HepG2 (cell line): ENCODE measurements around the gene CACNA1I. TPM values are rescaled to one million over a fixed set of nuclear protein-coding genes. Genes with fewer than 3 reads are reported as not detected.

Experiments
- ATAC-seq: fragments of 200-7000 bp; cut with Tn5 transposase; 3 replicates; pipeline ENCODE4 v1.9.1; 2020; ENCODE audit warnings: mild to moderate bottlenecking, moderate library complexity
- BruUV-seq: library from RNA; stranded (reverse); fragments of 400-500 nt; replicated peaks from 2 replicates; lab custom pipeline; 2021; lab: Mats Ljungman, UMichigan
- CTCF ChIA-PET: fragments of 300-600 bp; formaldehyde crosslinking; extraction: SDS; loops from one replicate; lab custom pipeline; 2021; ENCODE audit warnings: low total read pairs, inconsistent platforms, low intra/inter-chr PET ratio; lab: Yijun Ruan, JAX
- POLR2A ChIA-PET: fragments of 350-600 bp; sonication (Branson Sonifier 250); formaldehyde crosslinking; loops from one replicate; lab custom pipeline; 2020; ENCODE audit warnings: antibody characterized with exemption, inconsistent platforms; lab: Yijun Ruan, JAX
- DNase-seq: peaks from one replicate; pipeline ENCODE4 v3.0.0-alpha.2; 2015; ENCODE audit warnings: low spot score
- FAIRE-seq: peaks from 3 replicates; lab custom pipeline; 2011; peaks lifted over from hg19 to GRCh38; lab: Jason Lieb, UNC
- H2AFZ ChIP-seq: one replicate; pipeline ENCODE4 v1.6.1; 2011; ENCODE audit warnings: low read length, inconsistent platforms
- H3K27ac ChIP-seq: fragments of 300-600 bp; 3 replicates; pipeline ENCODE4 v1.8.0; 2011; ENCODE audit warnings: mixed run types, mild to moderate bottlenecking, mixed read lengths, low read length, inconsistent platforms; ENCODE audit not compliant: insufficient read depth; ENCODE audit errors: extremely low read length
- H3K27me3 ChIP-seq, 2 experiments: fragments of 200-600 bp in 1 of 2; 2 replicates in 1 of 2; 3 replicates in 1 of 2; pipeline versions ENCODE4 v1.6.0 to v1.8.0; 2011; ENCODE audit warnings: low read length in 2 of 2, mild to moderate bottlenecking in 2 of 2, moderate library complexity in 2 of 2, inconsistent platforms in 1 of 2; ENCODE audit not compliant: insufficient read depth in 2 of 2, control insufficient read depth in 1 of 2
- H3K36me3 ChIP-seq, 2 experiments: fragments of 200-600 bp in 1 of 2; replicated peaks in 1 of 2; 2 replicates in 1 of 2; 3 replicates in 1 of 2; pipeline versions ENCODE4 v1.5.1 to v1.8.0; 2011; ENCODE audit warnings: low read length in 2 of 2, inconsistent platforms in 1 of 2; ENCODE audit not compliant: insufficient read depth in 2 of 2, control insufficient read depth in 1 of 2
- H3K4me1 ChIP-seq: 2 replicates; pipeline ENCODE4 v1.5.1; 2012; ENCODE audit warnings: low read length, inconsistent platforms; ENCODE audit not compliant: insufficient read depth
- H3K4me2 ChIP-seq: 2 replicates; pipeline ENCODE4 v1.6.0; 2011; ENCODE audit warnings: low read depth, low read length, inconsistent platforms
- H3K4me3 ChIP-seq, 3 experiments: fragments of 200-600 bp in 1 of 3; sonication (generic), shearing (Covaris generic) in 1 of 3; replicated peaks in 1 of 3; 2 replicates each; pipeline ENCODE4 v1.5.1; 2011 to 2016; ENCODE audit warnings: low read length in 3 of 3, inconsistent platforms in 2 of 3, low read depth in 2 of 3, mild to moderate bottlenecking in 2 of 3, control low read depth in 1 of 3, mixed read lengths in 1 of 3; ENCODE audit not compliant: insufficient read depth in 1 of 3
- H3K79me2 ChIP-seq: one replicate; pipeline ENCODE4 v1.6.1; 2011; ENCODE audit warnings: low read length, inconsistent platforms; ENCODE audit not compliant: insufficient read depth
- H3K9ac ChIP-seq: 2 replicates; pipeline ENCODE4 v1.6.0; 2011; ENCODE audit warnings: mild to moderate bottlenecking, low read depth, low read length, inconsistent platforms; ENCODE audit not compliant: insufficient read depth
- H3K9me3 ChIP-seq: 2 replicates; pipeline ENCODE4 v1.5.1; 2012; ENCODE audit warnings: mild to moderate bottlenecking, low read length
- H4K20me1 ChIP-seq: 2 replicates; pipeline ENCODE4 v1.6.0; 2011; ENCODE audit warnings: inconsistent platforms, mild to moderate bottlenecking, low read length, moderate library complexity; ENCODE audit not compliant: insufficient read depth
- FOXO1 ChIP-seq: sonication (generic); formaldehyde crosslinking; IDR thresholded peaks from 2 replicates; pipeline ENCODE4 v1.4.0; 2020; ENCODE audit warnings: missing genetic modification reagents
- HNRNPUL1 ChIP-seq: fragments of 200-400 bp; formaldehyde crosslinking; IDR thresholded peaks from 2 replicates; pipeline ENCODE4 v1.6.1; 2017; ENCODE audit warnings: low read depth, mild to moderate bottlenecking, low read length, moderate library complexity
- IRF2 ChIP-seq: IDR thresholded peaks from 2 replicates; pipeline ENCODE4 v1.6.1; 2018; ENCODE audit warnings: missing genetic modification reagents, missing compliant biosample characterization
- NCOA1 ChIP-seq: sonication (generic); formaldehyde crosslinking; IDR thresholded peaks from 2 replicates; pipeline ENCODE4 v1.9.0; 2021; ENCODE audit warnings: missing genetic modification reagents
- NFE2L2 ChIP-seq: fragments of 150-350 bp; IDR thresholded peaks from 2 replicates; pipeline ENCODE4 v1.6.1; 2014; ENCODE audit warnings: low read length
- REXO4 ChIP-seq: sonication (generic); formaldehyde crosslinking; IDR thresholded peaks from 2 replicates; pipeline ENCODE4 v1.8.0; 2022; ENCODE audit warnings: missing genetic modification reagents, mild to moderate bottlenecking, borderline replicate concordance
- SP1 ChIP-seq, 2 experiments: fragments of 450-650 bp in 1 of 2; sonication (generic) in 1 of 2; formaldehyde crosslinking in 1 of 2; IDR thresholded peaks; 2 replicates each; pipeline versions ENCODE4 v1.4.0 to v1.6.1; 2016 to 2020; ENCODE audit warnings: missing genetic modification reagents in 1 of 2
- STAT5B ChIP-seq: sonication (generic); formaldehyde crosslinking; IDR thresholded peaks from 2 replicates; pipeline ENCODE4 v1.4.0; 2020; ENCODE audit warnings: missing genetic modification reagents
- THAP11 ChIP-seq: IDR thresholded peaks from 2 replicates; pipeline ENCODE4 v1.6.1; 2016; ENCODE audit warnings: missing biosample characterization, missing genetic modification reagents
- ZBTB2 ChIP-seq: sonication (generic); formaldehyde crosslinking; IDR thresholded peaks from 2 replicates; pipeline ENCODE4 v1.8.0; 2022; ENCODE audit warnings: low read depth, missing genetic modification reagents
- ZBTB3 ChIP-seq: sonication (generic); formaldehyde crosslinking; IDR thresholded peaks from 2 replicates; pipeline ENCODE4 v1.4.0; 2020; ENCODE audit warnings: low read depth, mild to moderate bottlenecking, moderate library complexity, missing genetic modification reagents, borderline replicate concordance
- ZBTB8A ChIP-seq: sonication (generic); formaldehyde crosslinking; IDR thresholded peaks from 2 replicates; pipeline ENCODE4 v1.4.0; 2020; ENCODE audit warnings: mild to moderate bottlenecking, low read depth, missing genetic modification reagents, borderline replicate concordance
- ZFP1 ChIP-seq: IDR thresholded peaks from 2 replicates; pipeline ENCODE4 v1.6.1; 2016
- ZFYVE20 ChIP-seq: sonication (generic); formaldehyde crosslinking; IDR thresholded peaks from 2 replicates; pipeline ENCODE4 v1.8.0; 2023; ENCODE audit warnings: low read depth, mild to moderate bottlenecking, moderate library complexity, missing genetic modification reagents, borderline replicate concordance
- WGBS: methylation state at CpG from one replicate; pipeline ENCODE4 v1.1.6; 2017; ENCODE audit warnings: low lambda C conversion rate; 5-methylcytosine and 5-hydroxymethylcytosine counted together
- in situ Hi-C: cut with HindIII; loops from 2 replicates; pipeline ENCODE4 v1.10.0; 2017; ENCODE audit warnings: low pct_unique_long_range_greater_than_20kb; ENCODE audit not compliant: extremely low pct_ligation_motif_present
- intact Hi-C: fragments of 100-400 bp; cut with micrococcal nuclease; formaldehyde crosslinking; loops from one replicate; pipeline ENCODE4 v1.10.0; 2022; ENCODE audit not compliant: unreplicated experiment
- polyA plus RNA-seq, 8 experiments: library from polyadenylated mRNA; depleted of rRNA in 3 of 8; stranded (reverse) in 7 of 8; unstranded in 1 of 8; fragments of >200 nt; fragmentation: Illumina TruSeq in 4 of 8; extraction: Trizol in 4 of 8; gene quantifications; 2 replicates each; pipeline versions ENCODE4 v1.2.1 to v1.2.3, GENCODE V29; 2011 to 2016; ENCODE audit warnings: low read depth in 4 of 8, missing spikeins in 1 of 8, mixed read lengths in 1 of 8; ENCODE audit not compliant: insufficient read depth in 1 of 8
- total RNA-seq, 5 experiments: library from RNA; depleted of rRNA; stranded (reverse); fragments of >200 nt; fragmentation: Illumina TruSeq; extraction: Trizol; gene quantifications; 2 replicates each; pipeline ENCODE4 v1.2.3, GENCODE V29; 2016; ENCODE audit warnings: low read depth in 1 of 5
- TF ChIP-seq, protein P1 (sequence below): sonication (generic); formaldehyde crosslinking; IDR thresholded peaks from 2 replicates; pipeline ENCODE4 v1.9.0; 2021; ENCODE audit warnings: missing genetic modification reagents, mild to moderate bottlenecking, borderline replicate concordance

The CACNA1I gene
- total and polyA plus RNA-seq, 2 of the 13 experiments (the other 11 are each of a cell fraction or from before 2014, with no cell fraction given): not detected

GRCh38 chr22:39612811-39613548 is 42.4 kb downstream of the CACNA1I start (continued):
- TF ChIP-seq NCOA1 (no peak), ZFYVE20 (no peak)

DNA sequence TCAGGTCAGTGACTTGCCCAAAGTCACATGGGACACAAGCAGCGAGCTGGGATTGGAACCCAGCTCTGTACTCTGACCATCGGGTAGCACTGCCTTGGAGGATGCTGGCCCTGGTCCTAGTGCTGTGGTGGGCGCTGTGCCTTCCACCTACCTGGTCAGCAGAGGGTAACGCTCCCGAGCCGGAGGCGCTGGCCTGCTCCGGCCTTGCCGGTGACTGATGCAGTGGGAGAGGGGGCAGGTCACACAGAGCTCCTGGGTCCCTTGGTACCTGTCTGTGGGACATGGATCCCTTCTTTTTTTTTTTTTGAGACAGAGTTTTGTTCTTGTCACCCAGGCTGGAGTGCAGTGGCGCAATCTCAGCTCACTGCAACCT is 43.0 kb downstream of the CACNA1I start:
- H3K4me2 ChIP-seq: no peak overlapping the region
- no peak overlapping the region for H3K9ac ChIP-seq
- in situ Hi-C loops (no loop called here), intact Hi-C loops (no loop called here)
- no peaks in the 10 kb centered on the region for H4K20me1 ChIP-seq
- no peak overlapping the region for H3K27ac ChIP-seq
- no peaks in the 10 kb centered on the region for H3K9me3 ChIP-seq
- no peaks in the 10 kb centered on the region for H3K36me3 ChIP-seq
- H3K79me2 ChIP-seq: no peaks in the 10 kb centered on the region
- BruUV-seq: no TSS peak
- peaks cover 0 to 29% of the 10 kb centered on the region in 2 experiments; a peak in 3 of 5 replicates for H3K27me3 ChIP-seq
- H3K4me3 ChIP-seq: no peak overlapping the region
- no peak overlapping the region for H2AFZ ChIP-seq
- CTCF ChIA-PET: no interaction called here
- TF ChIP-seq SP1 (IDR thresholded peaks at IDR 0.05): no peak
- no peak for TF ChIP-seq SP1 (CRISPR knock-in tag; IDR thresholded peaks at IDR 0.05)
- TF ChIP-seq ZBTB2 (CRISPR knock-in tag): no peak
- WGBS: 31% methylated on average over 7 of the region's 10 CpGs
- no peaks in the 10 kb centered on the region for H3K4me1 ChIP-seq
- no peak for DNase-seq
- ATAC-seq: no peak
- POLR2A ChIA-PET: no interaction called here
- FAIRE-seq: no peak

- CTCF ChIA-PET: no interaction called here
- BruUV-seq: no TSS peak
- no peak for TF ChIP-seq NFE2L2
- no peak for TF ChIP-seq FOXO1 (CRISPR knock-in tag)
- TF ChIP-seq HNRNPUL1: no peak
- TF ChIP-seq STAT5B: no peak
- no peak for TF ChIP-seq ZFP1
- TF ChIP-seq IRF2 (CRISPR knock-in tag): no peak
- TF ChIP-seq ZBTB3 (CRISPR knock-in tag): no peak
- TF ChIP-seq REXO4: no peak
- no peak for TF ChIP-seq ZBTB8A (CRISPR knock-in tag)
- TF ChIP-seq, protein P1, sequence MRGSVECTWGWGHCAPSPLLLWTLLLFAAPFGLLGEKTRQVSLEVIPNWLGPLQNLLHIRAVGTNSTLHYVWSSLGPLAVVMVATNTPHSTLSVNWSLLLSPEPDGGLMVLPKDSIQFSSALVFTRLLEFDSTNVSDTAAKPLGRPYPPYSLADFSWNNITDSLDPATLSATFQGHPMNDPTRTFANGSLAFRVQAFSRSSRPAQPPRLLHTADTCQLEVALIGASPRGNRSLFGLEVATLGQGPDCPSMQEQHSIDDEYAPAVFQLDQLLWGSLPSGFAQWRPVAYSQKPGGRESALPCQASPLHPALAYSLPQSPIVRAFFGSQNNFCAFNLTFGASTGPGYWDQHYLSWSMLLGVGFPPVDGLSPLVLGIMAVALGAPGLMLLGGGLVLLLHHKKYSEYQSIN (CRISPR knock-in tag): no peak
- TF ChIP-seq THAP11: no peak
Observed at GRCh38 chr22:39614442-39614841, 43.9 kb downstream of the CACNA1I start.

More at GRCh38 chr22:39614442-39614841, 43.9 kb downstream of the CACNA1I start:
- no peak for ATAC-seq
- Histone ChIP-seq H3K36me3 (no peaks in the 10 kb centered on the region), H3K4me1 (no peaks in the 10 kb centered on the region), H3K9me3 (no peaks in the 10 kb centered on the region), H4K20me1 (no peaks in the 10 kb centered on the region), H3K79me2 (no peaks in the 10 kb centered on the region), H3K4me3 (no peak overlapping the region), H3K9ac (no peak overlapping the region), H3K27me3 (peaks cover 0 to 29% of the 10 kb centered on the region in 2 experiments; a peak in 3 of 5 replicates), H3K4me2 (no peak overlapping the region), H2AFZ (no peak overlapping the region), H3K27ac (no peak overlapping the region)
- no peak for DNase-seq
- 0% methylated on average over 2 of the region's 4 CpGs for WGBS
- POLR2A ChIA-PET: no interaction called here
- FAIRE-seq: no peak
- in situ Hi-C loops (no loop called here), intact Hi-C loops (no loop called here)
